Right atrium auricular region (tissue), 2 donors: ENCODE data around the gene OSBPL6. TPM values are rescaled to one million over a fixed set of nuclear protein-coding genes. Genes with fewer than 3 reads are reported as not detected.

ENCODE experiments used
- DNase-seq: peaks from one replicate; pipeline ENCODE4 v3.0.0-alpha.2; 2019; ENCODE audit warnings: low spot score
- H3K27ac ChIP-seq, 2 donors: fragments of 200-600 bp; sonication (generic); 1 replicate in 1 of 2; 2 replicates in 1 of 2; pipeline ENCODE4 v1.5.1; 2016 to 2019
- H3K27me3 ChIP-seq, 2 donors: fragments of 200-600 bp; sonication (generic); one replicate each; pipeline versions ENCODE4 v1.5.1 to v1.6.0; 2017 to 2019
- H3K36me3 ChIP-seq: fragments of 200-600 bp; sonication (generic); one replicate; pipeline ENCODE4 v1.5.1; 2016
- H3K4me1 ChIP-seq, 2 donors: fragments of 200-600 bp; sonication (generic); one replicate each; pipeline versions ENCODE4 v1.5.1 to v1.6.0; 2017 to 2019
- H3K4me3 ChIP-seq, 2 donors: fragments of 200-600 bp; sonication (generic); 1 replicate in 1 of 2; 2 replicates in 1 of 2; pipeline ENCODE4 v1.5.1; 2017 to 2019; ENCODE audit warnings: mild to moderate bottlenecking in 1 of 2, moderate library complexity in 1 of 2
- H3K9me3 ChIP-seq, 2 donors: fragments of 200-600 bp; sonication (generic); one replicate each; pipeline ENCODE4 v1.5.1; 2019
- CTCF ChIP-seq, 2 donors: fragments of 200-600 bp; sonication (generic); IDR thresholded peaks; one replicate each; pipeline ENCODE4 v1.5.1; 2019; ENCODE audit warnings: antibody characterized with exemption in 2 of 2
- total RNA-seq, 2 donors: library from RNA; depleted of rRNA; stranded (reverse); fragments of >200 nt; gene quantifications; one replicate each; pipeline ENCODE4 v1.1.0, GENCODE V29; 2016

The OSBPL6 gene
- total RNA-seq, 2 donors from 2014 or later: 4.8 to 11.5 TPM

GRCh38 chr2:178383718-178384117 lies 189.4 kb downstream of the OSBPL6 start:
- no peak for TF ChIP-seq CTCF (IDR thresholded peaks at IDR 0.05)
- H3K36me3 ChIP-seq: peaks cover 33% of the 10 kb centered on the region

GRCh38 chr2:178385595-178386148 lies 191.4 kb downstream of the OSBPL6 start:
- no peak overlapping the region for H3K27ac ChIP-seq
- no peak for TF ChIP-seq CTCF (IDR thresholded peaks at IDR 0.05)
- no peaks in the 10 kb centered on the region for H3K27me3 ChIP-seq
- no peak overlapping the region for H3K4me3 ChIP-seq
- peaks cover 33% of the 10 kb centered on the region for H3K36me3 ChIP-seq
- no peaks in the 10 kb centered on the region for H3K4me1 ChIP-seq
- no peak for DNase-seq
- no peaks in the 10 kb centered on the region for H3K9me3 ChIP-seq

More at GRCh38 chr2:178383718-178384117, 189.4 kb downstream of the OSBPL6 start:
- no peak overlapping the region for H3K27ac ChIP-seq
- H3K4me1 ChIP-seq: no peaks in the 10 kb centered on the region
- H3K9me3 ChIP-seq: no peaks in the 10 kb centered on the region
- no peaks in the 10 kb centered on the region for H3K27me3 ChIP-seq
- no peak overlapping the region for H3K4me3 ChIP-seq
- no peak for DNase-seq

GRCh38 chr2:178386986-178387597 lies 192.8 kb downstream of the OSBPL6 start:
- Histone ChIP-seq H3K4me3 (no peak overlapping the region), H3K9me3 (no peaks in the 10 kb centered on the region), H3K4me1 (no peaks in the 10 kb centered on the region), H3K27me3 (no peaks in the 10 kb centered on the region), H3K36me3 (peaks cover 33% of the 10 kb centered on the region), H3K27ac (no peak overlapping the region)
- no peak for DNase-seq
- no peak for TF ChIP-seq CTCF (IDR thresholded peaks at IDR 0.05)

- Histone ChIP-seq H3K36me3 (peaks cover 23% of the 10 kb centered on the region), H3K27me3 (no peaks in the 10 kb centered on the region), H3K9me3 (no peaks in the 10 kb centered on the region), H3K4me3 (no peak overlapping the region), H3K27ac (no peak overlapping the region), H3K4me1 (no peaks in the 10 kb centered on the region)
- no peak for DNase-seq
- no peak for TF ChIP-seq CTCF (IDR thresholded peaks at IDR 0.05)
Observed at GRCh38 chr2:178388287-178388686, 194.0 kb downstream of the OSBPL6 start.

GRCh38 chr2:178391701-178392100 lies 197.4 kb downstream of the OSBPL6 start:
- no peak for TF ChIP-seq CTCF (IDR thresholded peaks at IDR 0.05)
- Histone ChIP-seq H3K4me1 (no peaks in the 10 kb centered on the region), H3K27ac (no peak overlapping the region), H3K36me3 (peaks cover 13% of the 10 kb centered on the region), H3K9me3 (no peaks in the 10 kb centered on the region), H3K27me3 (no peaks in the 10 kb centered on the region), H3K4me3 (no peak overlapping the region)
- no peak for DNase-seq

- H3K4me1 ChIP-seq: no peaks in the 10 kb centered on the region
- H3K9me3 ChIP-seq: no peaks in the 10 kb centered on the region
- no peak overlapping the region for H3K27ac ChIP-seq
- no peaks in the 10 kb centered on the region for H3K27me3 ChIP-seq
- TF ChIP-seq CTCF (IDR thresholded peaks at IDR 0.05): no peak
- DNase-seq: no peak
- H3K36me3 ChIP-seq: peaks cover 9% of the 10 kb centered on the region
- no peak overlapping the region for H3K4me3 ChIP-seq
Observed at GRCh38 chr2:178392215-178392614, 197.9 kb downstream of the OSBPL6 start.
